ENCODE measurements around the gene NOP9. TPM values are rescaled to one million over a fixed set of nuclear protein-coding genes. Genes with fewer than 3 reads are reported as not detected.

Gene NOP9
- total RNA-seq, 2 experiments from 2014 or later = 25.8 to 27.7 TPM

GRCh38 chr14:24337144-24337823 is 37.6 kb downstream of the NOP9 start:
- H3K36me3 Mint-ChIP-seq (ENCODE audit: low read depth) = peaks cover 33% of the 10 kb centered on the region
- ChIA-PET POLR2A (interaction anchor here (0.8 to 6.6 kb wide), 3 partner anchors 90 to 96 kb away, joined by 3 to 221 read pairs (median 69); partner anchors contain the start of genes CBLN3 and KHNYN), CTCF (interaction anchor here (5.1 to 18.8 kb wide), 2 partner anchors 90 to 99 kb away, joined by 30 to 494 read pairs; partner anchors contain the start of genes CBLN3 and KHNYN)
- no peak for DNase-seq
- no peak overlapping the region for H3K27ac Mint-ChIP-seq
- H3K9me3 Mint-ChIP-seq = no peaks in the 10 kb centered on the region
- H3K4me3 Mint-ChIP-seq = no peak overlapping the region
- peaks cover 61% of the 10 kb centered on the region for H3K4me1 Mint-ChIP-seq
- H3K27me3 Mint-ChIP-seq = peaks cover 35% of the 10 kb centered on the region

DNA sequence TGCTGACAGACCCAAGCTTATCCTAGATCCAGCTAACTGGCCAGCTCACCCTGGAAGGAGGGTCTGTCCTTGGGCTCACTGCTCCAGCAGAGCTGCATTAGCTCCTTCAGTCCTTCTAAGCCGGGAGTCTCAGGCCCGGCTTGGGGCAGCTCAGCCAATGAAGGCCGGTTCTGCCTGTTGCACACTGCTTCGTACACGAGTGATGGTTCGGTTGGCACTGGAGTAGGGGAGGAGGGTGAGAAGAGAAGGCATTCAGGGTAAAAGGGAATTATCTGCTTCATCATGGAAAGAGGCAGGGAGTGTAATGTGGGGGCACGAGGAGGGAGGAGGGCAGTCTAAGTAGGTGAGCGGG is 38.1 kb downstream of the NOP9 start:
- Mint-ChIP-seq H3K36me3 (ENCODE audit: low read depth) (peaks cover 33% of the 10 kb centered on the region), H3K4me1 (peaks cover 56% of the 10 kb centered on the region), H3K27ac (no peak overlapping the region), H3K9me3 (no peaks in the 10 kb centered on the region), H3K4me3 (peak overlapping the region; percentile 97), H3K27me3 (peaks cover 35% of the 10 kb centered on the region)
- no peak for DNase-seq
- CTCF ChIA-PET = interaction anchor here (5.1 to 18.8 kb wide), 2 partner anchors 90 to 99 kb away, joined by 30 to 494 read pairs; partner anchors contain the start of genes CBLN3 and KHNYN
- POLR2A ChIA-PET = interaction anchor here (0.8 to 5.4 kb wide), 2 partner anchors 89 to 93 kb away, joined by 3 to 69 read pairs; partner anchors contain the start of genes CBLN3 and KHNYN

GRCh38 chr14:24338843-24339242 is 39.2 kb downstream of the NOP9 start:
- Mint-ChIP-seq H3K4me3 (peak overlapping the region; percentile 97), H3K27ac (peak overlapping the region; percentile 6), H3K9me3 (no peaks in the 10 kb centered on the region), H3K4me1 (peaks cover 47% of the 10 kb centered on the region), H3K27me3 (peaks cover 33% of the 10 kb centered on the region), H3K36me3 (ENCODE audit: low read depth) (peaks cover 33% of the 10 kb centered on the region)
- POLR2A ChIA-PET = interaction anchor here (0.6 to 5.4 kb wide), 8 partner anchors 9 to 103 kb away, joined by 3 to 69 read pairs (median 8); partner anchors contain the start of genes CBLN3, DHRS1, KHNYN and NOP9
- CTCF ChIA-PET = interaction anchor here (1.4 to 18.8 kb wide), 4 partner anchors 11 to 98 kb away, joined by 5 to 494 read pairs (median 19); partner anchors contain the start of genes CBLN3 and KHNYN
- DNase-seq = no peak

DNA sequence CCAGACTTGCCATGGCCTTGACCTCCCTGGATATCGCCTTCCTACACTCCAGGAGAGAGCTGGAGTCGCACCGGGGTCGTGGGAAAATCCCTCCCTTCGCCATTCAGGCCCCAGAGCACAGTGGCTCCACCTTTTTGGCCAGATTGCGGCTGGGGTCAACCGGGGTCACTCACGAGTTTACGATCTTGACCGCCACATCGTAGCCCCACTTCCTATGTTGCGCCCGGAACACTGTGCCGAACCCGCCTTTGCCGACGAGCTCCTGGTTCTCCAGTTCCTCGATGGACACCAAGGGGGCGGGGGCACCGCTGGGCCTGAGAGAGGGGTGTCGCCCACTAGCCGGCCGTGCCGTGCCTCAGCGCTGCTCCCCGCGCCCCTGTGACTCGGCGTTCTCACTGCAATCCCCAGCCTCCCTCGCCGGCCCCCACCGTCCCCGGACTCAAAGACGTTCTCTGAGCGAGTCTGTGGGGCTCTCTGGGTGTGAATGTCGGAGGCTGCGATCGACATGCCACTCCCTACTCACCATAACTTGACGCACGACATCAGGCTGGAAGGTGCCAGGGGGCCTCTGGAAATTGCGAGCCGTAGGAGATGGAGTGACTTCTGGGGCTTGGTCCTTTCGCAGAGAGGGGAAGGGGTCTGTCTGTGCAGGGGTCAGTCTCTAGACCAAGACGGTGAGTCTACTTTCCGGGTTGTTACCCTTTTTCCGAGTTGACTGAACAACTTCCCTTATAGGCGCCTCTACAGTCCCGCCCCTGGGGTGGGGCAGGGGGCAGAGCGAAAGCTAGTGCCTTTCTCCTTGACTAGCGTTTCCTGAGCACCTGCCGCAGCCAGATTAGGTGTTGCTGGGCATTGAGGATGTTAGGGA is 39.9 kb downstream of the NOP9 start, which contains the start of gene RIPK3:
Gene RIPK3 (minus strand): TSS at position 708 of the 868 bp plus-strand sequence. CDS start 165 bp downstream, at position 543.
- Mint-ChIP-seq H3K27ac (peak within 1 kb of the TSS; percentile 83), H3K4me3 (peak within 1 kb of the TSS; percentile 97), H3K36me3 (ENCODE audit: low read depth) (peaks cover 33% of the 10 kb centered on the region), H3K27me3 (peaks cover 31% of the 10 kb centered on the region), H3K9me3 (no peaks in the 10 kb centered on the region), H3K4me1 (peaks cover 42% of the 10 kb centered on the region)
- POLR2A ChIA-PET = interaction anchor here (0.6 to 5.4 kb wide), 19 partner anchors 8 to 204 kb away, joined by 3 to 69 read pairs (median 4); partner anchors contain the start of genes CBLN3, DHRS1, KHNYN and LTB4R2
- CTCF ChIA-PET = interaction anchor here (0.8 to 18.8 kb wide), 7 partner anchors 12 to 102 kb away, joined by 3 to 494 read pairs (median 5); partner anchors contain the start of genes CBLN3, KHNYN and TINF2
- peak; percentile 82 for DNase-seq

- DNase-seq = no peak
- CTCF ChIA-PET = interaction anchor here (0.8 to 18.8 kb wide), 3 partner anchors 32 to 101 kb away, joined by 4 to 494 read pairs (median 5); partner anchors contain the start of genes CBLN3 and KHNYN
- Mint-ChIP-seq H3K4me3 (no peak overlapping the region), H3K9me3 (no peaks in the 10 kb centered on the region), H3K27ac (no peak overlapping the region), H3K4me1 (peaks cover 34% of the 10 kb centered on the region), H3K27me3 (peaks cover 33% of the 10 kb centered on the region), H3K36me3 (ENCODE audit: low read depth) (peaks cover 27% of the 10 kb centered on the region)
- POLR2A ChIA-PET = interaction anchor here (0.8 to 5.4 kb wide), 7 partner anchors 10 to 98 kb away, joined by 3 to 69 read pairs (median 6); partner anchors contain the start of genes CBLN3, KHNYN, RABGGTA and TINF2
These were observed 41.0 kb downstream of the NOP9 start for GRCh38 chr14:24340606-24341005.

DNA sequence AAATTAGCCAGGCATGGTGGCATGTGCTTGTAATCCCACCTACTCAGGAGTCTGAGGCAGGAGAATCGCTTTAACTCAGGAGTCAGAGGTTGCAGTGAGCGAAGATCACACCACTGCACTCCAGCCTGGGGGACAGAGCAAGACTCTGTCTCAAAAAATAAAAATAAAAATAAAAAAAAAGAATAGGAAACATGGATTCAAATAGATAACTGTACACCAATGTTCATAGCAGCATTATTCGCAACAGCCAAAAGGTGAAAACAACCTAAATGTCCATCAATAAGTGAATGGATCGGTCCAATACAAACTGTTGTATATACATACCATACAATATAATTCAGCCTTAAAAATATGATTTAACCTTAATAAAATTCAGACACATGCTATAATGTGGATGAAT is 43.2 kb downstream of the NOP9 start:
- POLR2A ChIA-PET = no interaction called here
- Mint-ChIP-seq H3K27me3 (peaks cover 42% of the 10 kb centered on the region), H3K9me3 (no peaks in the 10 kb centered on the region), H3K4me1 (peaks cover 19% of the 10 kb centered on the region), H3K4me3 (no peak overlapping the region), H3K27ac (no peak overlapping the region), H3K36me3 (ENCODE audit: low read depth) (peaks cover 8% of the 10 kb centered on the region)
- CTCF ChIA-PET = interaction anchor here (2.8 kb wide), 1 partner anchor 9 kb away, joined by 13 read pairs; no protein-coding TSS in a partner anchor
- no peak for DNase-seq

GRCh38 chr14:24343795-24344660 is 44.4 kb downstream of the NOP9 start:
- CTCF ChIA-PET = interaction anchor here (2.8 to 3.2 kb wide), 2 partner anchors 11 to 87 kb away, joined by 13 to 14 read pairs; no protein-coding TSS in a partner anchor
- DNase-seq = no peak
- Mint-ChIP-seq H3K9me3 (no peaks in the 10 kb centered on the region), H3K36me3 (ENCODE audit: low read depth) (no peaks in the 10 kb centered on the region), H3K27ac (no peak overlapping the region), H3K4me1 (peaks cover 8% of the 10 kb centered on the region), H3K4me3 (no peak overlapping the region), H3K27me3 (peaks cover 47% of the 10 kb centered on the region)
- POLR2A ChIA-PET = interaction anchor here (1.3 kb wide), 1 partner anchor 87 kb away, joined by 3 read pairs; no protein-coding TSS in a partner anchor

GRCh38 chr14:24347134-24347533 is 47.5 kb downstream of the NOP9 start:
- no peak overlapping the region for H3K27ac Mint-ChIP-seq
- no peaks in the 10 kb centered on the region for H3K9me3 Mint-ChIP-seq
- ChIA-PET POLR2A (interaction anchor here (1.6 kb wide), 1 partner anchor 8 kb away, joined by 6 read pairs; the partner anchor contains the start of gene RIPK3), CTCF (interaction anchor here (1.2 to 3.2 kb wide), 4 partner anchors 13 to 84 kb away, joined by 3 to 14 read pairs (median 8); no protein-coding TSS in a partner anchor)
- no peaks in the 10 kb centered on the region for H3K4me1 Mint-ChIP-seq
- no peak for DNase-seq
- H3K27me3 Mint-ChIP-seq = peaks cover 63% of the 10 kb centered on the region
- H3K4me3 Mint-ChIP-seq = no peak overlapping the region
- H3K36me3 Mint-ChIP-seq (ENCODE audit: low read depth) = no peaks in the 10 kb centered on the region

DNA sequence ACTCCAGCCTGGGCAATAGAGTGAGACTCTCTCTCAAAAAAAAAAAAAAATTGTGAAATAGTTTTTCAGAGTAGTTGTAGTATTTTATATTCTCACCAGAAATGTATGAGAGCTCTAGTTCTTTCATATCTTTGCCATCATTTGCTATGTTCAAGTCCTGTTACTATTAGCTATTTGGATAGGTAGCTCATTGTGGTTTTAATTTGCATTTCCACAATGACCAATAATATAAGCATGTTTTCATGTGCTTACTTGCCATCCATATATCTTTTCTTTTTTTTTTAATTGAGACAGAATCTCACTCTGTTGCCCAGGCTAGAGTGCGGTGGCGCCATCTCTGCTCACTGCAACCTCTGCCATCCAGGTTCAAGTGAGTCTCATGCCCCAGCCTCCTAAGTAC is 48.5 kb downstream of the NOP9 start:
- Mint-ChIP-seq H3K27ac (no peak overlapping the region), H3K27me3 (peaks cover 66% of the 10 kb centered on the region), H3K4me1 (no peaks in the 10 kb centered on the region), H3K36me3 (ENCODE audit: low read depth) (no peaks in the 10 kb centered on the region), H3K9me3 (no peaks in the 10 kb centered on the region), H3K4me3 (no peak overlapping the region)
- ChIA-PET POLR2A (interaction anchor here (1.6 kb wide), 1 partner anchor 9 kb away, joined by 6 read pairs; the partner anchor contains the start of gene RIPK3), CTCF (interaction anchor here (1.6 to 1.8 kb wide), 2 partner anchors 14 to 16 kb away, joined by 4 to 13 read pairs; no protein-coding TSS in a partner anchor)
- no peak for DNase-seq

- Mint-ChIP-seq H3K27ac (no peak overlapping the region), H3K4me3 (no peak overlapping the region), H3K9me3 (no peaks in the 10 kb centered on the region), H3K4me1 (no peaks in the 10 kb centered on the region), H3K27me3 (peaks cover 67% of the 10 kb centered on the region), H3K36me3 (ENCODE audit: low read depth) (no peaks in the 10 kb centered on the region)
- POLR2A ChIA-PET = interaction anchor here (0.9 kb wide), 1 partner anchor 87 kb away, joined by 3 read pairs; no protein-coding TSS in a partner anchor
- no peak for DNase-seq
- CTCF ChIA-PET = no interaction called here
These were observed 50.1 kb downstream of the NOP9 start for GRCh38 chr14:24349742-24350141.

GRCh38 chr14:24351517-24351916 is 51.9 kb downstream of the NOP9 start:
- Mint-ChIP-seq H3K9me3 (no peaks in the 10 kb centered on the region), H3K4me3 (no peak overlapping the region), H3K27me3 (peaks cover 57% of the 10 kb centered on the region), H3K27ac (no peak overlapping the region), H3K4me1 (no peaks in the 10 kb centered on the region), H3K36me3 (ENCODE audit: low read depth) (no peaks in the 10 kb centered on the region)
- POLR2A ChIA-PET = interaction anchor here (1.2 kb wide), 1 partner anchor 10 kb away, joined by 3 read pairs; no protein-coding TSS in a partner anchor
- CTCF ChIA-PET = interaction anchor here (1.5 to 1.7 kb wide), 2 partner anchors 19 to 80 kb away, joined by 4 to 8 read pairs; no protein-coding TSS in a partner anchor
- DNase-seq = no peak
